Measurements from ENCODE around the gene SLC11A2.

GRCh38 chr12:50980545-50980944, 45.6 kb downstream of the SLC11A2 start:
- TF ChIP-seq EZH2 (IDR thresholded peaks at IDR 0.05) (no peak), POLR2AphosphoS5 (IDR thresholded peaks at IDR 0.05; ENCODE audit: borderline replicate concordance, low read depth, low read length) (no peak), FOXP2 (optimal IDR thresholded peaks at IDR 0.05; ENCODE audit: control extremely low read depth, extremely low read length, insufficient read depth) (no peak)
